Lung (tissue), 12 donors: ENCODE results near the gene TMEM256. TPM values are rescaled to one million over a fixed set of nuclear protein-coding genes. Genes with fewer than 3 reads are reported as not detected.

Source experiments
- ATAC-seq: fragments of 200-7000 bp; cut with Tn5 transposase; one replicate; pipeline ENCODE4 v1.9.1; 2020; ENCODE audit warnings: moderate number of reproducible peaks; ENCODE audit not compliant: insufficient read depth, low FRiP score
- DNase-seq, 3 donors: peaks; one replicate each; pipeline ENCODE4 v3.0.0-alpha.2; 2013 to 2017
- H3K27ac ChIP-seq, 2 donors: one replicate each; pipeline ENCODE4 v1.5.1; 2013; ENCODE audit warnings: mild to moderate bottlenecking in 2 of 2, moderate library complexity in 2 of 2, control low read depth in 1 of 2, inconsistent platforms in 1 of 2, low read depth in 1 of 2, low read length in 1 of 2
- H3K27me3 ChIP-seq, 3 donors: one replicate each; pipeline ENCODE4 v1.5.1; 2013; ENCODE audit warnings: low read length in 2 of 3; ENCODE audit not compliant: control insufficient read depth in 3 of 3, insufficient read depth in 3 of 3
- H3K36me3 ChIP-seq, 4 donors: one replicate each; pipeline ENCODE4 v1.5.1; 2013; ENCODE audit warnings: low read length in 4 of 4, mild to moderate bottlenecking in 1 of 4, moderate library complexity in 1 of 4; ENCODE audit not compliant: control insufficient read depth in 4 of 4, insufficient read depth in 4 of 4
- H3K4me1 ChIP-seq, 5 donors: one replicate each; pipeline ENCODE4 v1.5.1; 2013; ENCODE audit warnings: low read length in 5 of 5, mild to moderate bottlenecking in 2 of 5, moderate library complexity in 1 of 5; ENCODE audit not compliant: control insufficient read depth in 5 of 5, insufficient read depth in 5 of 5
- H3K4me3 ChIP-seq: one replicate; pipeline ENCODE4 v1.5.1; 2013; ENCODE audit warnings: mild to moderate bottlenecking, control low read depth, moderate library complexity
- H3K9ac ChIP-seq, 2 donors: one replicate each; pipeline ENCODE4 v1.5.1; 2013; ENCODE audit warnings: low read length in 2 of 2, control low read depth in 1 of 2; ENCODE audit not compliant: insufficient read depth in 1 of 2
- H3K9me3 ChIP-seq, 4 donors: one replicate each; pipeline ENCODE4 v1.5.1; 2013; ENCODE audit warnings: low read length in 3 of 4, mild to moderate bottlenecking in 1 of 4, moderate library complexity in 1 of 4; ENCODE audit not compliant: control insufficient read depth in 4 of 4, insufficient read depth in 3 of 4
- WGBS, 2 donors: extraction: QIAGEN DNeasy Blood & Tissue Kit; methylation state at CpG; one replicate each; pipeline ENCODE4 v1.1.7; 2013; 5-methylcytosine and 5-hydroxymethylcytosine counted together
- polyA plus RNA-seq, 2 donors: library from polyadenylated mRNA; stranded (reverse); fragments of 200-250 nt; gene quantifications; one replicate each; pipeline ENCODE4 v1.2.1, GENCODE V29; 2013
- total RNA-seq, 2 donors: library from RNA; depleted of rRNA in 1 of 2; stranded (reverse); fragments of >200 nt in 1 of 2; gene quantifications; one replicate each; pipeline ENCODE4 v1.2.1, GENCODE V29; 2014 to 2021
- TF ChIP-seq, protein P1 (sequence below): IDR thresholded peaks from 2 replicates; pipeline ENCODE4 v1.5.1; 2012; ENCODE audit warnings: mild to moderate bottlenecking; ENCODE audit errors: control extremely low read depth, extremely low read depth
- donor health status: control.
- donor health status: control.
- donor health status: Bipolar disorder and iron deficiency.
- donor health status: healthy.
- donor health status: DM: yes; HTN: yes; CAD: no.

Gene TMEM256
- total and polyA plus RNA-seq, 4 donors: 70.2 to 247 (median 75.1) TPM

DNA sequence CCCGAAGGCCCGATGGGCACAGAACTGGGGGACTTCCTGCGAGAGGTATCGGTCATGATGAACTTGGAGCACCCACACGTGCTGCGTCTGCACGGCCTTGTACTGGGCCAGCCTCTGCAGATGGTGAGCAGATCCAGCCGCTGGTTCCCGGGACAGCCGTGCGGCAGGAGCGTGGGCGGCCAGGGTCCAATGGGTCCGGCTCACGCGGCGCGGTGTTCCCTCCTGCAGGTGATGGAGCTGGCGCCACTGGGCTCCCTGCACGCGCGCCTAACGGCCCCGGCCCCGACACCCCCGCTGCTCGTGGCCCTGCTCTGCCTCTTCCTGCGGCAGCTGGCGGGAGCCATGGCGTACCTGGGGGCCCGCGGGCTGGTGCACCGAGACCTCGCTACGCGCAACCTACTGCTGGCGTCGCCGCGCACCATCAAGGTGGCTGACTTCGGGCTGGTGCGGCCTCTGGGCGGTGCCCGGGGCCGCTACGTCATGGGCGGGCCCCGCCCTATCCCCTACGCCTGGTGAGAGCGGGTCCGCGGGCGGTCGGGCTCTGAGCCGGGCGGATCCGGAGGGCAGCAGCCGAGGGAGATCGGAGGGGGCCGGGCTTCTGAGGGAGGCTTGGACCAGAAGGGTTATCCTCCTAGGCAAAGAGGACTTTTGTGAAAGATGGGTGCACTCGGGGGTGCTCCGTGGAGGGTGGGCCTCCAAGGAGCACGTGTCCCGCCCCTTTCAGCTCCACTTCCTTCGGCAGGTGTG is 20.0 kb downstream of the TMEM256 start:
- H3K27ac ChIP-seq: no peak overlapping the region
- H3K36me3 ChIP-seq: peaks cover 0 to 13% (median 3%) of the 10 kb centered on the region in 4 donors
- peak overlapping the region; percentile 11 for H3K4me3 ChIP-seq
- DNase-seq (peak; percentile 57 to 71 (median 69)), ATAC-seq (no peak)
- peaks cover 0 to 9% (median 0%) of the 10 kb centered on the region in 3 donors for H3K27me3 ChIP-seq
- TF ChIP-seq, protein P1, sequence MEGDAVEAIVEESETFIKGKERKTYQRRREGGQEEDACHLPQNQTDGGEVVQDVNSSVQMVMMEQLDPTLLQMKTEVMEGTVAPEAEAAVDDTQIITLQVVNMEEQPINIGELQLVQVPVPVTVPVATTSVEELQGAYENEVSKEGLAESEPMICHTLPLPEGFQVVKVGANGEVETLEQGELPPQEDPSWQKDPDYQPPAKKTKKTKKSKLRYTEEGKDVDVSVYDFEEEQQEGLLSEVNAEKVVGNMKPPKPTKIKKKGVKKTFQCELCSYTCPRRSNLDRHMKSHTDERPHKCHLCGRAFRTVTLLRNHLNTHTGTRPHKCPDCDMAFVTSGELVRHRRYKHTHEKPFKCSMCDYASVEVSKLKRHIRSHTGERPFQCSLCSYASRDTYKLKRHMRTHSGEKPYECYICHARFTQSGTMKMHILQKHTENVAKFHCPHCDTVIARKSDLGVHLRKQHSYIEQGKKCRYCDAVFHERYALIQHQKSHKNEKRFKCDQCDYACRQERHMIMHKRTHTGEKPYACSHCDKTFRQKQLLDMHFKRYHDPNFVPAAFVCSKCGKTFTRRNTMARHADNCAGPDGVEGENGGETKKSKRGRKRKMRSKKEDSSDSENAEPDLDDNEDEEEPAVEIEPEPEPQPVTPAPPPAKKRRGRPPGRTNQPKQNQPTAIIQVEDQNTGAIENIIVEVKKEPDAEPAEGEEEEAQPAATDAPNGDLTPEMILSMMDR: no peak
- H3K9me3 ChIP-seq: no peaks in the 10 kb centered on the region
- 11 to 28% methylated on average over 63 to 65 of the region's 65 CpGs for WGBS, 2 donors
- H3K4me1 ChIP-seq: peaks cover 0 to 30% (median 15%) of the 10 kb centered on the region in 5 donors
- H3K9ac ChIP-seq: no peak overlapping the region

DNA sequence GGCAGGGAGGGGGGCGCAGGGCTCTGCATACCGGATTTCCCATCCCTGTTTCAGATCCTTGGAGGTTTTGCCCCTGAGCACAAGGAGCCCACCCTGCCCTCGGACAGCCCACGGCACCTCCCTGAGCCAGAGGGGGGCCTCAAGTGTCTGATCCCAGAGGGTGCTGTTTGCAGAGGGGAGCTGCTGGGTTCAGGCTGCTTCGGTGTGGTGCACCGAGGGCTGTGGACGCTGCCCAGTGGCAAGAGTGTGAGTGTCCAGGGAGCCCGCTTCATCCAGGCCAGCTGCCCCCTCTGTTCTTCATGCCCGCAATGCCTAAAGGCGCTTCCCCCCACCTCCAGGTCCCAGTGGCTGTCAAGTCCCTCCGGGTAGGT is 20.5 kb downstream of the TMEM256 start:
- no peak overlapping the region for H3K27ac ChIP-seq
- no peak for DNase-seq
- H3K4me3 ChIP-seq: no peak overlapping the region

DNA sequence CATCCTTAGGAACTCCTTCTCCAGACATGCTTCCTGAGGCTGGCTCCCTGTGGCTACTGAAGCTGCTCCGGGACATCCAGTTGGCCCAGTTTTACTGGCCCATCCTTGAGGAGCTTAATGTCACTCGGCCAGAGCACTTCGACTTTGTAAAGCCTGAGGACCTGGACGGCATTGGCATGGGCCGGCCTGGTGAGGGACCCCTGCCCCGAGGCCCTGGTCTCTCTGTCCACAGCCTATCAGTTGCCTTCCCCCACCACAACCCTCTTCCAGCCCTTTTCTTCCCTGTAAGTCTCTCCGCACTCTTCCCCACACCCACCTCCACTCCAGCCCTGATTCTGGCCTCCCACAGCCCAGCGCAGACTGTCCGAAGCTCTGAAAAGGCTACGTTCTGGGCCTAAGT is 21.0 kb downstream of the TMEM256 start:
- DNase-seq (no peak), ATAC-seq (no peak)
- Histone ChIP-seq H3K36me3 (peaks cover 0 to 6% (median 1%) of the 10 kb centered on the region in 4 donors), H3K9ac (no peak overlapping the region), H3K27me3 (peaks cover 0 to 9% (median 0%) of the 10 kb centered on the region in 3 donors), H3K27ac (no peak overlapping the region), H3K4me3 (no peak overlapping the region), H3K9me3 (no peaks in the 10 kb centered on the region), H3K4me1 (peaks cover 0 to 30% (median 15%) of the 10 kb centered on the region in 5 donors)
- TF ChIP-seq, protein P1: no peak
- 94 to 96% methylated on average over 10 of the region's 10 CpGs for WGBS, 2 donors

More for the DNA sequence above, 20.5 kb downstream of the TMEM256 start:
- Histone ChIP-seq H3K9me3 (no peaks in the 10 kb centered on the region), H3K27me3 (peaks cover 0 to 9% (median 0%) of the 10 kb centered on the region in 3 donors), H3K4me1 (peaks cover 0 to 30% (median 15%) of the 10 kb centered on the region in 5 donors), H3K36me3 (peaks cover 0 to 7% (median 3%) of the 10 kb centered on the region in 4 donors), H3K9ac (no peak overlapping the region)
- 86 to 91% methylated on average over 11 of the region's 11 CpGs for WGBS, 2 donors
- no peak for ATAC-seq
- TF ChIP-seq, protein P1: no peak
